Testis (tissue), 3 donors: ENCODE results near the gene PKNOX2. TPM values are rescaled to one million over a fixed set of nuclear protein-coding genes. Genes with fewer than 3 reads are reported as not detected.

ENCODE experiments used
- DNase-seq: peaks from one replicate; pipeline ENCODE4 v3.0.0-alpha.2; 2019
- H3K27ac ChIP-seq, 2 donors: fragments of 200-600 bp; sonication (generic); one replicate each; pipeline ENCODE4 v1.5.1; 2019
- H3K27me3 ChIP-seq: fragments of 200-600 bp; sonication (generic); one replicate; pipeline ENCODE4 v1.5.1; 2019
- H3K36me3 ChIP-seq: fragments of 200-600 bp; sonication (generic); one replicate; pipeline ENCODE4 v1.5.1; 2017; ENCODE audit warnings: low read depth; ENCODE audit errors: missing control alignments
- H3K4me1 ChIP-seq: fragments of 200-600 bp; sonication (generic); one replicate; pipeline ENCODE4 v1.5.1; 2019
- H3K4me3 ChIP-seq, 2 donors: fragments of 200-600 bp; sonication (generic); one replicate each; pipeline ENCODE4 v1.5.1; 2017 to 2019
- H3K9me3 ChIP-seq: fragments of 200-600 bp; sonication (generic); one replicate; pipeline ENCODE4 v1.5.1; 2017
- CTCF ChIP-seq, 3 experiments: fragments of 450-650 bp in 2 of 3; fragments of 200-600 bp in 1 of 3; sonication (generic) in 1 of 3; IDR thresholded peaks; one replicate each; pipeline ENCODE4 v1.5.1; 2016 to 2019; ENCODE audit warnings: antibody characterized with exemption in 3 of 3, mild to moderate bottlenecking in 2 of 3, moderate library complexity in 1 of 3
- POLR2A ChIP-seq: fragments of 450-650 bp; IDR thresholded peaks from one replicate; pipeline ENCODE4 v1.6.1; 2017; ENCODE audit warnings: antibody characterized with exemption, mild to moderate bottlenecking, moderate library complexity
- WGBS, 2 donors: methylation state at CpG; one replicate each; pipeline ENCODE4 v1.1.5; 2018; 5-methylcytosine and 5-hydroxymethylcytosine counted together
- intact Hi-C: fragments of 100-400 bp; cut with DNase I; formaldehyde crosslinking; loops from one replicate; pipeline ENCODE4 v1.15.1; 2023; ENCODE audit warnings: low total_unique reads
- polyA plus RNA-seq: library from polyadenylated mRNA; stranded (reverse); fragments of 350-450 nt; fragmentation: Illumina TruSeq; extraction: RNeasy Lipid Tissue Mini Kit (QIAGEN cat#74804); gene quantifications from one replicate; pipeline ENCODE4 v1.2.3, GENCODE V29; 2014; ENCODE audit warnings: low read depth, low replicate concordance; ENCODE audit not compliant: insufficient read depth
- total RNA-seq, 2 donors: library from RNA; depleted of rRNA; stranded (reverse); fragments of >200 nt; gene quantifications; one replicate each; pipeline ENCODE4 v1.2.3, GENCODE V29; 2016

PKNOX2 gene
- total and polyA plus RNA-seq, 3 donors from 2014 or later = 5.5 to 10.4 (median 7.3) TPM

GRCh38 chr11:125177543-125177942, 13.0 kb downstream of the PKNOX2 start:
- no peak overlapping the region for H3K27ac ChIP-seq
- no peak for DNase-seq
- intact Hi-C loops = no loop called here
- no peaks in the 10 kb centered on the region for H3K36me3 ChIP-seq
- peaks cover 10% of the 10 kb centered on the region for H3K4me1 ChIP-seq
- WGBS, 2 donors = 73 to 93% methylated on average over 3 of the region's 3 CpGs
- no peaks in the 10 kb centered on the region for H3K9me3 ChIP-seq
- TF ChIP-seq CTCF (IDR thresholded peaks at IDR 0.05) (no peak), POLR2A (no peak)
- H3K4me3 ChIP-seq = no peak overlapping the region
- no peaks in the 10 kb centered on the region for H3K27me3 ChIP-seq

- Histone ChIP-seq H3K27me3 (no peaks in the 10 kb centered on the region), H3K4me3 (no peak overlapping the region), H3K27ac (no peak overlapping the region), H3K4me1 (peaks cover 10% of the 10 kb centered on the region), H3K36me3 (no peaks in the 10 kb centered on the region), H3K9me3 (no peaks in the 10 kb centered on the region)
- WGBS, 2 donors = 83 to 88% methylated on average over 9 of the region's 9 CpGs
- intact Hi-C loops = no loop called here
- DNase-seq = no peak
- TF ChIP-seq POLR2A (no peak), CTCF (IDR thresholded peaks at IDR 0.05) (no peak)
These were observed 14.8 kb downstream of the PKNOX2 start for GRCh38 chr11:125179346-125179745.

- 58 to 63% methylated on average over 11 of the region's 11 CpGs for WGBS, 2 donors
- H3K27ac ChIP-seq = no peak overlapping the region
- H3K36me3 ChIP-seq = no peaks in the 10 kb centered on the region
- no peaks in the 10 kb centered on the region for H3K9me3 ChIP-seq
- H3K27me3 ChIP-seq = no peaks in the 10 kb centered on the region
- intact Hi-C loops = no loop called here
- H3K4me3 ChIP-seq = no peak overlapping the region
- no peak for DNase-seq
- TF ChIP-seq POLR2A (no peak), CTCF (IDR thresholded peaks at IDR 0.05) (no peak)
- peaks cover 10% of the 10 kb centered on the region for H3K4me1 ChIP-seq
These were observed 15.3 kb downstream of the PKNOX2 start for GRCh38 chr11:125179895-125180294.

- H3K4me1 ChIP-seq = peaks cover 10% of the 10 kb centered on the region
- no peak for TF ChIP-seq POLR2A
- TF ChIP-seq CTCF (IDR thresholded peaks at IDR 0.05) = no peak
- H3K36me3 ChIP-seq = no peaks in the 10 kb centered on the region
- no peaks in the 10 kb centered on the region for H3K9me3 ChIP-seq
- H3K27ac ChIP-seq = no peak overlapping the region
- 54 to 57% methylated on average over 6 of the region's 6 CpGs for WGBS, 2 donors
- H3K27me3 ChIP-seq = no peaks in the 10 kb centered on the region
- no peak overlapping the region for H3K4me3 ChIP-seq
- no peak for DNase-seq
- intact Hi-C loops = no loop called here
These were observed 16.1 kb downstream of the PKNOX2 start for GRCh38 chr11:125180413-125181305.

- intact Hi-C loops = no loop called here
- H3K36me3 ChIP-seq = no peaks in the 10 kb centered on the region
- peaks cover 10% of the 10 kb centered on the region for H3K4me1 ChIP-seq
- H3K27ac ChIP-seq = no peak overlapping the region
- DNase-seq = no peak
- no peaks in the 10 kb centered on the region for H3K9me3 ChIP-seq
- H3K27me3 ChIP-seq = no peaks in the 10 kb centered on the region
- H3K4me3 ChIP-seq = no peak overlapping the region
- TF ChIP-seq POLR2A (no peak), CTCF (IDR thresholded peaks at IDR 0.05) (no peak)
These were observed 18.0 kb downstream of the PKNOX2 start for GRCh38 chr11:125182573-125182972.
